HG03378 (cell line): Measurements from ENCODE around the gene DGKG.

Source experiments
- ATAC-seq: cut with Tn5 transposase; IDR thresholded peaks from one replicate; pipeline ENCODE4 v1.9.1; 2021; ENCODE audit warnings: mild to moderate bottlenecking, moderate library complexity; ENCODE audit not compliant: unreplicated experiment

The DGKG gene

DNA sequence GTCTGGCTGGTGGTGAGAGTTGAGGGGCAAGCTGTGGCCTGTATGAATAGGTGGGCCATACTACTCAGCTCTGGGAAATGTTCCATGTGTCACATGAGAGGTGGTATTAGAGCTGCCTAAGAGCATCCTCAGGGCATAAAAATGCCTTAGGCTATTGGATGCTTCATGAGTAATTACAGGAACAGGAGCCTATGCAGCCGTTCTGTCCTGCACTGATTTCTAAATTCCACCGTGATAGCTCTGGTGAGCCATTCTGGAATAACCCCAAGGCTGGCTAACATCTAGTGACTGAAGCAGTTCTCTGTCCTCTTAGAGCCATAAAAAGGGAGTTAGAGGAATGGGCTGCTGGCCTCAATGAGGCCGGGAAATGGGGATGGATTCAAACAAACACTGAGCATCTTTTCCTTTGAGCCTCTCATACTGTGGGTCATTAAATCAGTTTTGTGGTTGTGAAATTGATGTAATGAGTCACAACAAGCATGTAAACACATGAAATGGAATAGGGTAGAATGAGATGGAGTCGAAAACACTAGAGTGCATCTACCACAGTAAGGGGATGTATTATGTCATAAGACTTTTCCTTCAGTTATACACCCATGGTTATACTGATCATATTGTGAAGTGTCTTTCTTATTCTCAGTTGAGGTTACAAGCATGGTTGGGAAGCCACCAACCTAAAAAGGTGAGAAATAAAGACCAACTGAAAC is 41.0 kb downstream of the DGKG start:
- no peak for ATAC-seq

DNA sequence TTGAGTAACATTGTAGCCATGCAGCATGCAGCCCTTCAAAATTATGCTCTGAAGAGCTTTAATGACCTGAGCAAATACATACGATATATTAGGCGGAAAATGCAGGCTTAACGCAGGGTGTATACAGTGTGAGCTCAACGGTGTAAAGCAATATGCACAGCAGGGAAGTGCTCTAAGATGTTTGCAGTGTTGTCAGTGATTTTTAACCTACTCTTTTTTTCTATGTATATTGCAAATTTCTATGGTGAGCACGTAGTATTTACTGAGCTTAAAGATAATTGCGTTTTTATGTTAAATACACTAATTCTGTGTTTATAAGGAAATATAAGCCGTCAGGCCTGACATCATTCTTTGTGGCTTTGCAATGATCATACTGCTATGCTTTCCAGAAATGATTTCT is 42.1 kb downstream of the DGKG start:
- ATAC-seq = no peak

DNA sequence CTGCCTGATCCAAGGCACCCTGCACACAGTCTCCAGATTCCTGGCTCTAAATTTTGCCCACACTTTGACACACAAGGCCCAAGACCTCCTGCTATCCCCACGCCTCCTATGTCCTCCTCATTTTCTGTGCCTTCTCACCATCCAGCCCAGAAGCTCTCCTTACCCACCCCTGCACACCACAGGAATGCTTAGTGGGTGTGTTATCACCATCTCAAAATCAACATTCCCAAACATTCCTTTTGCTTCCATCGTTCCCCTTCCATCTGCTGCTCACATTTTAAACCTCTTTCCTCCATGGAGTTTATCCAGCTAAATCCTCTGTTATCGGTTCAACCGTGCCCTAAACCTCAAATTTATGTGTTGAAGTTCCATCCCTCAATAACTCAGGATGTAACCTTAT is 43.9 kb downstream of the DGKG start:
- no peak for ATAC-seq

DNA sequence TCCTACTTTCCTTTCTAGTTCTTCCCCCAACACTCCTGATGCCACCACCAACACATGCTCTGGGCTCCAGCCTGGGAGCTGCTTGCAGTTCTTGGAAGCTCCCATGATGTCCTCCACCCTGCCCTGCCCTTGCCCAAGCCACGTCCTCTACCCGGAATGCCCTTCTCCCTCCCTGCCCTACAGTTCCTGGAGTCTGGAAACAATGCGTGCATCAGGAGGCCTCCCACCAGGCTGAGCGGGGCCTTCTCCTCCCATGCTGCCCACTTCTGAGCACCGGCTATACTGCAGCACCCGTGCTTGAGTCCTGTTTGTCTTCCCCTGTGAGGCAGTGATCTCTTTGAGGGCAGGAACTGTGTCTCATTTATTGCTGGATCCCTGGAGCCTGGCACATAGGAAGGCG is 44.6 kb downstream of the DGKG start:
- no peak for ATAC-seq

DNA sequence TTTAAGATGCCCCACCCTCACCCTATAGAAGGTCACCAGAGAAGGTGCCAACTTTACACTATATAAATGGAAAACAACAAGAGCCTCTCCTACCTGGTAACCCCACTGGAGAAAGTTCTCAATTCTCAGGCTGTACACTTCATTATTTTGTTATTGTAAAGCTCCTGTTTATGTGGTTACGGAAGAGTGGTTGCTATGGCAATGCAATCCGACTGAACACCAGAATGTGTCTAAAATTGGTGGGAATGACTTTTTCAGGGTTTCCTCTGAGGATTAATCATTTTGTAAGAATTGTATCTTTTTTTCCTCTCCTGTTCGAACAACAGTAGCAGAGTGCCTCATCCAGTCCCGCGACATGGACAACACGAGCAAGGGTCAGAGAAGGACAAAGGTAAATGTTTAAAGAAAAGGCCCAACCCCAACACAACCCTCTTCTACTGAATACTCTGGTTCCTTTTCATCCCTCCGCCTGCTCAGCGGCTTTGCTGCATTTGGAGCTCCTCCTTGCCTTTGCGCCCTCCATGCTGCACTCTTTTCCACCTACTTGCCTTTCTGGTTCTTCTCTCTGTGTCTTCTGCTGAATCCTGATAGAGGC is 45.3 kb downstream of the DGKG start:
- no peak for ATAC-seq

DNA sequence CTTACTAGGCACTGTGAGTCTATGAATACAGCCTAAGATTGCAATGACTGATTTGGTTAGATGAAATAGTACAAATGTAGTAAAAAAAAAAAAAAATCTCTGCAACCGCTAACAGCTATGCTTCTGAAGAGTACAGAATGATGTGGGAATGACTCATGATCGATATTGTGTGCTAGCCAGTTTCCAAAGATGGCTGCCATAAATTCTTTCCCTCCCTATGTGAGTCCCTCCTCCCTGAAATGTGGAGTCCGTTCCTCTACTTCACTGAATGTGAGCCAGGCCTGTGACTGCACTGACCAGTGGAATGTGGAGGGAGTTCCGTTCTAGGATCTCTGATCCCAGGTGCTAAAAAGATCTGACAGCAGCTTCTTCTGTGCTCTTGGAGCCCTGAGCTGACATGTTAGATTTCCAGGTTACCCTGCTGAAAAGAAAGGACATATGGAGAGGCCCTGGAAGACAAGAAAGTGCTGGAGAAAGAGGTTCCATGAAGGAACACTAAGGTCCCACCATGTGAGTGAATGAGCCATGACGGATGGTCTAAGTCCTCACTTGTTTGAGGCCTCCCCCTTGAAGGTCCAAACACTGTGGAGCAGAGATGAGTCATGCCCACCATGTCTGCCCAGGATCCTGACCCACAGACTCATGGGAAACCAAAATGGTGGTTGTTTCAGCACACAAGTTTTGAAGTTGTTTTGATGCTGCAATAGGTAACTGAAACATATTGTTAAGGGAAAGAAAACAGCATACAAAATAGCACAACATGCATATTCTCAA is 46.3 kb downstream of the DGKG start:
- no peak for ATAC-seq

DNA sequence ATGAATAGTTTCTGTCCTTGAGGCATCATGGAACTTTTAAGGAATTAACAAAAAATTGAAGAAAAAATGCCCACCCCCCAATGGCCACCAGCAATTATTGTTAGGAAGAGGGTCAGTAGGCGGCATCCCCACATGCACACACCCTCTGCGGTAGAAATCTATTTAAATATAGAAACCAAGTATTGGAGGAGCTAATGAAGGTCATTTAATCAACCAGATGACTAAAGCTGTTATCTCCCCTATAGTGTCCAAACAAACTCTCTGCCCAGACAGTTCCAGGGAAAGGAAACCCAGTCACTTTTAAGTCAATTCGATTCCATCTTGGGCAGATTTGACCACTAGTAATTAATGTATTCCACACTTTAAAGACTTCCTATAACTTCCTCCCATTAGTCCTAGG is 47.1 kb downstream of the DGKG start:
- no peak for ATAC-seq

DNA sequence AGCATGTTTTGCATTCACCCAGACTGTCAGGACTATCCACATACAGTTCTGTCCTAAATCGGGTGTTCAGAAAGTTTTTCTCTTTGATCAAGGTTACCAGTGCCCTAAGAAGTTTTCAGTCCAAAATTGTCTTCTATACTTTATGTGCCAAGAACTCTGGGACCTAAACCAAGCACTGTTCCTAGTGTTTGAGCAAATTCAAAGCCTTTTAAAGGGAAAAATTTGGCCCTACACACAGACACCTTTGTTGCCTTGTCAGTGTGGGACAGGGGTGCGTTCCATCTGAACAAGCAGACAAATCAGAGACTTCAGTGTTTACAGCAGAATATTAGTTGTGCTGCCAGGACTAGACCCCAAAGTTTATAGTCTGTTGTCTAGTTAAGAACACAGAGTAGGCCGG is 50.6 kb downstream of the DGKG start:
- ATAC-seq = no peak

DNA sequence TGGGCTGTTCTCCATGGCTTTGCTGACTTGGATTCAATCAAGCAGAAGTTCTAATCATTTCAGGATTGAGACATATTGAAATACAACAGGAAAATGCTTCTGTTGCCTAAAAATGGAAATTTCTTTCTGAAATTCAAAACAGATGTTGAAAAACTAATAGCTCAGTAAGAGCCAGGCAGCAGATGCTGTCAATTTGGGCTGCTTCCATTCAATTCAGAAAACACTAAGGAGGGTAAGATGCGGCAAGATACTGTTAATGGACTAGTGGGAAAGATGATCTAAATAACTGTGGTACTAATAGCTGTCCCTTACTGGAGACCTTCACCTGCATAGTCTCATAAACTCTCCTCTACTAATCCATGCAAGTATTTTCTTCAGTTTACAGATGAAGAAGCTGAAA is 53.5 kb downstream of the DGKG start:
- no peak for ATAC-seq

DNA sequence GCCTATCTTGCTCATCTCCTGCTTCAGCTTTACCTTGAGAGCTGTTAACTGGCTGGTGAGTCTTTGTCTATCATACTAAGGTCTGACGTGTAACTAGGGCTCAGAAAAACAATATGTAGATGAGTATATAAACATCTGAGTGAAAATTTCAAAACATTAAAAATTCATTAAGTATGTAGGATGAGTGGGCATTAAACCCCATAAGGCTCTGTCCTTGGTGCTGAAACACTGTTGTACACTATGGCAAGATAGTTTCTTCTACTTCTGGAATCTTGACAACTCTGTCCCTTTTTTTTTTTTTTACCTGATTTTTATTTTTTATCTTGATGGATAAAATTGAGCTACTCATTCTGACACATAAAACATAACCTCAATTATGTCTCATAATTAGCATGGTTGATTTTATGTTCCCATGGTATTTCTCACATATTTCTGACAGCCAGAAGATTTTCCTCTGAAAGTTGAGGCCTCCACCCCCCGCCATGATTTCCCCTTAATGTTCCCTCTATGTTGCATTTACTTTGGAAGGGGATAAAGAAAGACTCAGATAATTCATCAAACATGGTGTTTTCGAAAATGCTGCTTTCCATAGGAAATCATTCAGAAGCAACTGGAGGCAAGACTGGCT is 54.3 kb downstream of the DGKG start:
- ATAC-seq = no peak

DNA sequence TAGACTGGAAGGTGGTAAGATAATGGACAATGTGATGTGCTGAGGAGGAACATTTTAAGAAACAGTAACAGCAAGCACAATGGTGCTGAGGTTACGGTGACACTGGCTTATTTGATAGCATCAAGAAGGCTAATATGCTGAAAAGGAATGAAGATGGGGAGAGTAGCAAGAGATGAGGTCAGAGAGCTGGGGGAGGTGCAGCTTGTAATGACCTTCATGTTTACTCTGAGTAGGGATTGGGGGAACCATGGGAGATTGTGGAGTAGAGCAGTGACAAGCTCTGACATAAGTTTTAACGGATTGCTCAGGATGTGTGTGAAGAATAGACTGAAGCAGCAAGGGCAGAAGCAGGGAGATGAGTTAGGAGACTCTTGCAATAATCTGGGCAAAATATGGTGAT is 56.7 kb downstream of the DGKG start:
- ATAC-seq = no peak

DNA sequence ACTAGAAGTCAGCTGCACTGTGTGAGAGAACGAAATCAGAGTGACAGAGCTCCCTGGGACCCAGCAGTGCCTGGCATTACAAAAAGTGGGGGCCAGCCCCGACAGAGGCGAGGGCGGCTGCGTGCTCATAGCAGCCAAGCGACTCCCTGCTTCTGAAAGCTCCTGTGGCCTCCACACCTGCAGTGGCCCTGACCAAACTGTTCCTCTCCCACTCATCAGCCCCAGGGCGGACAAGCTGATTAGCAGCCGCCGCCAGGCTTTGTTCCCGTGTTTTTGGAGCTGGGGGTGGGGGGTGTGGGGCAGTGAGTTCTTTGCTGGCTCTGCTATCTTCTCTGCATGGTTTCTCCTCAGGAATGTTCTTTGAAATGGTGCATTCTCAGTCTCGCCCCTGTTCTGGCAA is 58.1 kb downstream of the DGKG start:
- no peak for ATAC-seq

DNA sequence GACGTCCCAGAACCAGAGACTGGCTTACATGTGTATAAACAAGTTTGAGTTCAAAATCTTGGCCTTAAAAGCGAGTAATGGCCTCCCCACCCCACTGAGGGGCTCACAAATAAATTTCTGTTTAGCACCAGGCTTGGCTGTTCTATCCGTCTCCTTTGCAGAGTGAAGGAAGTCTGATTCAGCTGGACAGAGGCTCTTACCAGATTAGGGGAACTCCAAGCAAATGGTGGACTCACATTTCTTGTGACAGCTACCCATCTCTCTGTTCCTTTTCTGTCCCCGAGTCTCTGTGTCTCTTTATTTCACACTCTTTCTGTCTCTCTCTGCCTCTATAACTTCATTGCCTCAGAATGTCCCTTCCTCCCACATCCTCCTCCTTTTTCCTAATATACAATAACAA is 62.7 kb downstream of the DGKG start:
- ATAC-seq = no peak

DNA sequence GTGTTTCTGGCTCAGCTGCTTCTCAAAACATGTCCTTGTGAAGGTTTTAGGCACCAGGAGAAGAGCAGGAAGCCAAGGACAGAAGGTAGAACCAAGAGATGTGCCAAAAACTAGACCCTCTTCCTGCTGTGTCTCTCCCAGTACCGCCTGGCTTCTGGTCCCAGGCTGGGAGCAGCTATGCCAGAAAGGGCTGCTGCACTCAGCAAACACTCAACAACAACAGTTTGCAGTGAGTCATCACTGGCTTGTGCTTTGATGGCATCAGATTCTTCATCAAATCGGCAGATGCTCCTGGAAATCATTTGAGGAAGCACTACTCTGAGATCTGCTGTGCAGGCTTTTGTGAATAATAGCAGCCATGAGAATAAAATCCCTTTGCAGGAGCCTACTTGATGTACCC is 63.2 kb downstream of the DGKG start:
- no peak for ATAC-seq

DNA sequence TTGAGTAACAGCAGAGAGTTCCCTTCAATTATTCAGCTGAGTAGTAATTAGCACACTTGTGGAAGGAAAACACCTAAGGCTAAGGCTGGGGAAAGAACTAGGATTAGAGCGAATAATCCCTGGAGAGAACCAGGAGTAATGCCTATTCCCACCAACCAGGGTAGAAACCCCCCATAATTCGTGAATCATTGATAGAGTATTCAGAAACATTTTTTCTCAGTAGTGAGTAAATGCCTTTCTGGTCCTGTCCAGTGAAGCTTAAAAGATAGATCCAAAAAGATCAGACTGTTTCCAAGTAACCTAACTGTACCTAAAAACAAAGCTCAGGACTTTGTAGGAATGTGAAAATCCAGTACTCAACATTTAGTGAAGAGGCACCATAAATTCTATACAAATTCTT is 71.2 kb downstream of the DGKG start:
- ATAC-seq = no peak

DNA sequence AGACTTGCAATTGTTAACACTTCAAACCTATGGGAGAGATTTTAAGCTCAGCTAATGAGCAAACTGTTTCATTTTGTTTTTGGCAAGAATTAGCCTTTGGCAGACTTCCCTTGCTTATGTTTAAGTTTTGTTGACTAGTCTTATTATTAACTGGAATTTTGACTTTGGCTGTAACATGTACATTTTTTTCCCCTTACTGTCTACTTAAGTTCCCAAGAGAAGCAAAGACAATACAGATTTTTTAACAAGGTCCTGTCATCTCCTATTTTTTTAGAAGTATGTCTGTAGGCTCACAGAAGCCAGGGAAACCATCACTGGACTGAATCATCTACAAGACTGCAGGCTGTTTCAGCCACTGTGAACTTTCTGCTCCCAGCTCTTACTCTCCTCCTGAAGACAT is 74.3 kb downstream of the DGKG start:
- ATAC-seq = no peak

DNA sequence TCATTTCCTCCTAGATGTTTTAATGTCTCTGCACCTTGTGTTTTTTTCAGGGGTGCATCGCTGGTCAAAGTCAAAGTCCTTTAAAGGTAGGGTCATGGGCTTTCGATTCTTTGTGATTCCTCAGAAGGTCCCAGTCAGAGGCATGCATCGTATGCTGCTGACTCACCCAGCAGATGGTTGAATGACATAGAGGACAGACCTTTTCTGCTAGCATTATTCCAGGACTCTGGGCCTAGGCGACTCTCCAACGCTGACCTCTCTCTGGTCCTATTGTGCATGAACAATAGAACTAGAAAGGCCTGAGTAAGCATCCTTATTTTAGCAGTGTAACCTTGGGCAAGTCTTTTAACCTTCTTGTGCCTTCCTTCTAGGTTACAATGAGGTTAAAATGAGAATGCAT is 75.9 kb downstream of the DGKG start:
- no peak for ATAC-seq

DNA sequence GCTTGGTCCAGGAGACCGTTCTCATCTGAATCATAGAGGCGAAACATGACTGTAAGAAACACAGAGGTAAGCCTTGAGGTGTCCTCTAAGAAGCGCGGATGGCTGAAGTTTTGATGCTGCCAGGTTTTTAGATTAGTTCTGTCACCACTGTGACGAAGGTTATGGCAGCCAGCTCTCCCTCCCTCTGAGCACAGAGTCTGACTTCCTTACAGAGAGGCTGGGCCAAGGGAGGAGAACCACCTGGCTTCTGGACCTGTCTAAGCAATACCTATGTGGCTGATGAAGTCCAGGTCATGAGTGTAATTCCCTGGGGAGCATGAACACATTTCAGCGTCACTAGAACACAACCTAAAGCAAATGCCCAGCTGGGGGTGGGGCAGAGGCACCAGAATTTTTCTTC is 77.4 kb downstream of the DGKG start:
- no peak for ATAC-seq

DNA sequence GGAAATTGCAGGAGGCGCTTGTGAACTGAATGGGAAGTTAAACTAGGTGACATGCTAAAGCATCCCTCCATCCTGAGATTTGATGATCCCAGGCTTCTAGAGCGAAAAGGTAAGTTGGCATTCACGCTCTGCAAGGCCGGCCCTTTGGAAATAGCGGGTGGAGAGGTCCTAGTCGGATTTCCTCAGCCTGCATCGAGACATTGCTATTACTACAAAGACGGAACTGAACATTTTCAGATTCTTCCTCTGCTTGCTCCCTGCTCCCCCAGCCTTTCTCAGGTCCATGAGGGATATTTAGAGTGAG is 77.7 kb downstream of the DGKG start:
- ATAC-seq = no peak

DNA sequence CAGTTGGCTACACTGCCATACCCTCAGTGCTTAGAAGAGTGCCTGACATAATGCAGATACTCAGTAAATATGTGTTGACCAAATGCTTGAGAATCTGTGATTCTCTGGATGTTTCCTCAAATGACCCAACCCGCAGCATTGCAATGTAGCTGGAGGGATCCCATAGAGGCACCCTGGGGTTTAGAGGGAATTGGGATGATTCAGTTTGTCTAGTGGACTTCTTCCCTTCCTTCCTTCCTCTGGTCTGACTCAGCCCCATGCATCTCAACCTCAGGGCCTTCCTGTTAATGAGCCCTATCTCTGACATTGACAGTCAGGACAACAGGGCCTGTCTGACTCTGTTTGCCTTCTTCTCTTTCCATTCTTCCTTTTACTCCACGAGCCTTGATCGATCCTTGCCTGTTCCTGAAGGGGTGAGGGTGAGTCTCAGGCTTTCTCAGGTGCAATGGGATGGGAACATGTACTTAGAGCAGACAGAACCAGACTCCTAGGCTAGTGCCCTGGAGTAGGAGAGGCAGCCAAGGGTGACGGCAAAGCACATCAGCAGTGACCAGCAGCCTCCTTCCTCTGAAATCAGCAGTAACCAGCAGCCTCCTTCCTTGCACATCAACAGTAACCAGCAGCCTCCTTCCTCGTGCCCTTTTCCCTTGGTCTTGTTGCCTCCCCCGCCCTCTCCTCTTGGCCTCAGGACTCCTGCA is 78.2 kb downstream of the DGKG start:
- no peak for ATAC-seq

DNA sequence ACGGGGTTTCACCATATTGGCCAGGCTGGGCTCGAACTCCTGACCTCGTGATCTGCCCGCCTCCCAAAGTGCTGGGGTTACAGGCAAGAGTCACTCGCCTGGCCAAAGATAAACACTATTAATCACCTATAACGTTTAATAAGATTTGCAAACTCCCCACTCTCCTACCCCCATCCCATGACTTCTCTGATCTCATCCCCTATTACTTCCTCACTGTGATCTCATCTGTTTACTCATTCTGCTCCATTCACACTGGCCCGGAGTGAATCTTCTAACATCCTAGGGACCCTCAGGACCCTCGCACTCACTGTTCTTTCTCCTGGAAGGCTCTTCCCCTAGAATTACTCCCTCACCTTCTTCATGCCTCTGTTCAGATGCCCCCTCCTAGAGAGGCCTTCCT is 78.9 kb downstream of the DGKG start:
- no peak for ATAC-seq

DNA sequence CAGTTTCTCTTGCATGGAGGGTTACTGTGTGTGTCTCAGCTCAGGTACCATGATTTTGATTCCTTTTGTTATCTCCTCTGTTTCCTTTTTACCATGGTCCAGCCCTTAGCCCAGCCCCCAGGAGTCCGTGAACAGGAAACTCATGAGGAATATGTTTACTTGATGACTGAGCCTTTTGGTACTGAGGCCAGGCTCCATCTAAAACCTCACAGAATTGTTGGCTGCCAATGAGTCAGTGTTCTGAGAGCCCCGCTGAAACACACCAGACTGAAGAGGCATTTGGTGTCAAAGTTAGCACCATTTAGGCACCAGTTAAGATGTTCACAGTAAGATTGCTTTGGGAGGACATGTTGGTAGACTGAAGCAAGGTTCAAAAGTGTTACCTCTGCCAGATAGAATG is 80.9 kb downstream of the DGKG start:
- ATAC-seq = no peak
